AG10803 (cell line): Measurements from ENCODE around the gene ZNF697.
"Not testable (repeated sequence)": the region's sequence is repeated elsewhere in the genome, so short reads cannot be mapped to it uniquely, and the experiment has no call there.

Source experiments
- DNase-seq: peaks from one replicate; pipeline ENCODE4 v3.0.0; 2010; ENCODE audit warnings: low read depth
- H3K4me3 ChIP-seq: 2 replicates; pipeline ENCODE4 v1.5.1; 2011; ENCODE audit warnings: mild to moderate bottlenecking, low read length, control low read depth
- TF ChIP-seq, protein P1 (sequence below): conservative IDR thresholded peaks from 2 replicates; pipeline ENCODE4 v1.5.1; 2011; ENCODE audit warnings: mild to moderate bottlenecking, low read length, control low read depth, inconsistent platforms

Gene ZNF697

DNA sequence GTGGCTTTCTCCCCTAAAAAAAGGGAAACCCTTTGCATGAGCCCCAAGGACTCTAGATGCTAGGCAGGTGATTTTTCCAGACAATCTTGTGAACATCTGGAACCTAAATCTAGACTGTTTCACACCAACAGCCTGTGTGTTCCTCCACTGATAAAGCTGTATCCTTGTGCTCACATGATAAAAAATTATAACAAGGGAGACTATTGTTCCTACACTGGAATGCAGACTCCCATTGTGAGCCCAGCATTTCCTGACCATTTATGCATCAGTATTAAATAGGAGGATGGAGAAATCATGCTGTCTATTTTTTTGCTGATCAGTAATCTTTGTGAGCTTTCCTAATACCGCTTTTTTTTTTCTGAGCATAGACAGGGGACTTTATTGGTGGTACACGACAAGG is 52.5 kb downstream of the ZNF697 start:
- TF ChIP-seq, protein P1, sequence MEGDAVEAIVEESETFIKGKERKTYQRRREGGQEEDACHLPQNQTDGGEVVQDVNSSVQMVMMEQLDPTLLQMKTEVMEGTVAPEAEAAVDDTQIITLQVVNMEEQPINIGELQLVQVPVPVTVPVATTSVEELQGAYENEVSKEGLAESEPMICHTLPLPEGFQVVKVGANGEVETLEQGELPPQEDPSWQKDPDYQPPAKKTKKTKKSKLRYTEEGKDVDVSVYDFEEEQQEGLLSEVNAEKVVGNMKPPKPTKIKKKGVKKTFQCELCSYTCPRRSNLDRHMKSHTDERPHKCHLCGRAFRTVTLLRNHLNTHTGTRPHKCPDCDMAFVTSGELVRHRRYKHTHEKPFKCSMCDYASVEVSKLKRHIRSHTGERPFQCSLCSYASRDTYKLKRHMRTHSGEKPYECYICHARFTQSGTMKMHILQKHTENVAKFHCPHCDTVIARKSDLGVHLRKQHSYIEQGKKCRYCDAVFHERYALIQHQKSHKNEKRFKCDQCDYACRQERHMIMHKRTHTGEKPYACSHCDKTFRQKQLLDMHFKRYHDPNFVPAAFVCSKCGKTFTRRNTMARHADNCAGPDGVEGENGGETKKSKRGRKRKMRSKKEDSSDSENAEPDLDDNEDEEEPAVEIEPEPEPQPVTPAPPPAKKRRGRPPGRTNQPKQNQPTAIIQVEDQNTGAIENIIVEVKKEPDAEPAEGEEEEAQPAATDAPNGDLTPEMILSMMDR: no peak
- DNase-seq: no peak
- H3K4me3 ChIP-seq: no peak overlapping the region

DNA sequence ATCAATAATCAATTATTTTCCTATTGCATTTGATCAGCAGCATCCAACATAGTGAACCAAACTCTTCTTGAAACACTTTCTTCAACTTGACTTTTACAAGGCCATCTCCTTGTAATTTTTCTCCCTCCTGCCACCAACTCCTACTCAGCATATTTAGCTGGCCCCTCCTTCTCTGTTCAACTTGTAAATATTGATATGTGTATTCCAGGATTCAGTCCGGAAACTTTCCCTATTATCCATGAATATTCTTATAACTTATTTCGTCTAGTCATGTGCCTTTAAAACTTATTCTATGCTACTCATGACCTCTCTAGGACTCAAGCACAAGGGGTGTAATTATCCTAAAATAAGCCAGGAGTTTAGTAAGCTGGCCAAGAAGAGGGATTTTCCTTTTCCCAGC is 52.9 kb downstream of the ZNF697 start:
- no peak overlapping the region for H3K4me3 ChIP-seq
- TF ChIP-seq, protein P1: no peak
- DNase-seq: no peak

GRCh38 chr1:119594376-119594775 is 53.7 kb downstream of the ZNF697 start:
- TF ChIP-seq, protein P1: no peak
- DNase-seq: peak; percentile 75

GRCh38 chr1:119593805-119594204 is 54.3 kb downstream of the ZNF697 start:
- TF ChIP-seq, protein P1: no peak
- no peak for DNase-seq
- H3K4me3 ChIP-seq: no peak overlapping the region

More at GRCh38 chr1:119594376-119594775, 53.7 kb downstream of the ZNF697 start:
- no peak overlapping the region for H3K4me3 ChIP-seq

DNA sequence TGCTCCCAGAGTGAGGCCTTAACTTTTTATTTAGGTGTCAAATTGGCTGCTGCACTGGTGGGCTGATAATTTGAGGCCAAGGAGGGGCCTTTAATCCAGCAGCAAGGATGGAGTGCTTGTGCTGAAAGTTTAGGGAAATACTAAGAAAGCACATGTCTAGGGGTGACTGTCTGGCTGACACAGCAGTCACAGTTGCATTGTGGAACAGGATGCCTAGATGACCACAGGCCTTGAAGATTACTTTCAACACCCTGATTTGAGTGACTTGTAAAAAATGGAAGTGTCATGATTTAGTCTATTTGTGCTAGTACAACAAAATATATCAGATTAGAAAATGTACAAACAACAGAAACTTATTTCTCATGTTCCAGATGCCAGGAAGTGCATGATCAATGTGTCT is 57.7 kb downstream of the ZNF697 start:
- no peak overlapping the region for H3K4me3 ChIP-seq
- TF ChIP-seq, protein P1: no peak
- no peak for DNase-seq

DNA sequence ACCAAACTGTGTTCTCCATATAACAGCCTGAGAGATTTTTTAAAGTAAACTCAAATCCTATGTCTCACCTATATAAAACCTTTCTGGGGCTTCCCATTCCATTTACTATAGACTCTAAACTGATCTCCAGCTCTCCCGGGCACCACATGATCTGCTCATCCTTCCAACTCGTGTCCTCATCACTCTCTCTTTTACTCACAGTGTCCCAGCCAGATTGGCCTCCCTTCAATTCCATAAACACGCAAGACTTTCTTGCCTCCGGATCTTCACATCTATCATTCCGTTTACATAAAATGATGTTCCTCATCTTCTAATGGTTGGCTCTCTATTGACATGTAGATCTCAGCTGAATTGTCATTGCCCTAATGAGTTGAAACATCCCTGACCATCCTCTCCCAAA is 59.4 kb downstream of the ZNF697 start:
- TF ChIP-seq, protein P1: no peak
- no peak for DNase-seq
- H3K4me3 ChIP-seq: no peak overlapping the region

DNA sequence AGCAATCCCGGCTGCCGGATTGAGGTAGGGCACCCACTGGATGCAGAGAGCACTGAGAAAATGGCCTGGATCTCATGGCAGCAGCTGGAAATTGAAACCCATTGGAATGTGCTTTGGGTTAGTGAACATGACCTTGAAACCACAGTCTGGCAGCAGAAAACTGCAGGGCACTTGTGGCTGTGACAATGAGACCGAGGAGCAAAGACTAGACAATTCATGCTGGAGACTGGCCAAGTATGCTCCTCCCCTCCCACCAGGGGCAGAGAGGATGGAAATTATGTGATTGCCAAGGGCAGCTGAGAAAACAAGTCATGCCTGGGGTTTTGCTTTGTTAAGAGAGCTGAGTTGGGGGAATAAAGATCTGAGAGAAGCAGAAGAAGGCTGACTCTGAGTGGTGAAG is 60.7 kb downstream of the ZNF697 start:
- DNase-seq: peak; percentile 39
- no peak overlapping the region for H3K4me3 ChIP-seq
- TF ChIP-seq, protein P1: no peak

DNA sequence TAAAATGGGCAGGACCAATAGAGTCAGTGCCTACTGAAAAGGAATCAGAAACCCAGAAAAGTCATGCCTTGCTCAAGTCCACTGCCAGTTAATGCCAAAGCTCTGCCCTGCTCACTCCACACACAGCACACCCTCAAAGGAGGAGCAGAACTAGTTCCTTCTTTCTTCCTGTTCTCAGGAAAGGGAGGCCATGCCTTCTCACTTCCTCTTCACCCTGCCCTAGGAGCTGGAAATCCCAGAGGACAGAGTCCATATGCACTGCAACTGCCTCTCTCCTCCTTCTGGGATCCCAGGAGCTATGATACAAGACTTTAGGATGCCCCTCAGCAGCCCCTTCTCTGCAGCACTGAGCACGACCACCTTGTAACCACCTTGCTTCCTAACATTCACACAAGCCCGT is 62.3 kb downstream of the ZNF697 start:
- not testable (repeated sequence) for DNase-seq

More for the DNA sequence above, 62.3 kb downstream of the ZNF697 start:
- not testable (repeated sequence) for H3K4me3 ChIP-seq
